MM.1S (cell line): ENCODE data around the gene MASP1.

ENCODE experiments used
- DNase-seq: peaks from one replicate; pipeline ENCODE4 v3.0.0-alpha.2; 2015
- H2AFZ ChIP-seq: fragments of 300-600 bp; sonication (generic); 2 replicates; pipeline ENCODE4 v1.6.0; 2016; ENCODE audit warnings: antibody characterized with exemption, low read length
- H3F3A ChIP-seq: fragments of 300-600 bp; sonication (generic); 2 replicates; pipeline ENCODE4 v1.6.1; 2016; ENCODE audit warnings: mild to moderate bottlenecking, antibody characterized with exemption, low read length, moderate library complexity, mixed read lengths; ENCODE audit not compliant: insufficient read depth
- H3K27ac ChIP-seq: fragments of 300-600 bp; sonication (generic); 2 replicates; pipeline ENCODE4 v1.5.1; 2016; ENCODE audit warnings: mild to moderate bottlenecking, low read length
- H3K27me3 ChIP-seq: fragments of 300-600 bp; sonication (generic); replicated peaks from 2 replicates; pipeline ENCODE4 v1.6.0; 2016; ENCODE audit warnings: low read length; ENCODE audit not compliant: insufficient read depth
- H3K36me3 ChIP-seq: fragments of 300-600 bp; sonication (generic); replicated peaks from 2 replicates; pipeline ENCODE4 v1.6.1; 2016; ENCODE audit warnings: mild to moderate bottlenecking, low read length, mixed read lengths; ENCODE audit not compliant: insufficient read depth
- H3K4me1 ChIP-seq: fragments of 300-600 bp; sonication (generic); 2 replicates; pipeline ENCODE4 v1.6.1; 2016; ENCODE audit warnings: low read length, mixed read lengths
- H3K4me2 ChIP-seq: fragments of 300-600 bp; sonication (generic); 2 replicates; pipeline ENCODE4 v1.6.0; 2016; ENCODE audit warnings: low read depth, low read length
- H3K4me3 ChIP-seq: fragments of 300-600 bp; sonication (generic); 2 replicates; pipeline ENCODE4 v1.5.1; 2016; ENCODE audit warnings: low read length, mixed read lengths
- H3K79me2 ChIP-seq: fragments of 300-600 bp; sonication (generic); 2 replicates; pipeline ENCODE4 v1.6.1; 2016; ENCODE audit warnings: mixed run types, low read length, mixed read lengths
- H3K9ac ChIP-seq: fragments of 300-600 bp; sonication (generic); 2 replicates; pipeline ENCODE4 v1.6.1; 2016; ENCODE audit warnings: low read length, mixed read lengths
- H3K9me2 ChIP-seq: fragments of 300-600 bp; sonication (generic); replicated peaks from 2 replicates; pipeline ENCODE4 v1.6.1; 2016; ENCODE audit warnings: mild to moderate bottlenecking, low read length, mixed read lengths; ENCODE audit not compliant: insufficient read depth
- H3K9me3 ChIP-seq: fragments of 300-600 bp; sonication (generic); replicated peaks from 2 replicates; pipeline ENCODE4 v1.6.1; 2016; ENCODE audit warnings: mild to moderate bottlenecking, low read length, mixed read lengths; ENCODE audit not compliant: insufficient read depth
- H4K20me1 ChIP-seq: fragments of 300-600 bp; sonication (generic); 2 replicates; pipeline ENCODE4 v1.6.1; 2016; ENCODE audit warnings: mild to moderate bottlenecking, low read length, moderate library complexity, mixed read lengths; ENCODE audit not compliant: insufficient read depth
- CTCF ChIP-seq: fragments of 300-600 bp; sonication (generic); IDR thresholded peaks from 2 replicates; pipeline ENCODE4 v1.5.1; 2016; ENCODE audit warnings: antibody characterized with exemption, low read length, mixed read lengths
- EZH2 ChIP-seq: fragments of 300-600 bp; sonication (generic); optimal IDR thresholded peaks from 2 replicates; pipeline ENCODE3; 2017; ENCODE audit warnings: low read depth, mild to moderate bottlenecking, antibody characterized with exemption, low read length, mixed read lengths
- EZH2phosphoT487 ChIP-seq: fragments of 300-600 bp; sonication (generic); IDR thresholded peaks from 2 replicates; pipeline ENCODE4 v1.6.1; 2018; ENCODE audit warnings: antibody characterized with exemption, low read length

The MASP1 gene

GRCh38 chr3:187222801-187223200 lies 68.7 kb downstream of the MASP1 start:
- Histone ChIP-seq H3K9me3 (no peaks in the 10 kb centered on the region), H2AFZ (no peak overlapping the region), H4K20me1 (no peaks in the 10 kb centered on the region), H3K36me3 (no peaks in the 10 kb centered on the region), H3K4me3 (no peak overlapping the region), H3K9ac (no peak overlapping the region), H3K27me3 (no peaks in the 10 kb centered on the region), H3K9me2 (no peaks in the 10 kb centered on the region), H3K4me2 (no peak overlapping the region), H3K4me1 (peaks cover 8% of the 10 kb centered on the region; the same call in 1 of the 2 replicates), H3F3A (no peaks in the 10 kb centered on the region), H3K79me2 (no peaks in the 10 kb centered on the region), H3K27ac (no peak overlapping the region)
- DNase-seq: no peak
- TF ChIP-seq CTCF (no peak), EZH2 (no peak), EZH2phosphoT487 (no peak)

- Histone ChIP-seq H3K9me3 (no peaks in the 10 kb centered on the region), H3K27me3 (no peaks in the 10 kb centered on the region), H3K79me2 (no peaks in the 10 kb centered on the region), H3K4me1 (no peaks in the 10 kb centered on the region), H3K4me2 (no peak overlapping the region), H2AFZ (no peak overlapping the region), H3K9ac (no peak overlapping the region), H3K4me3 (no peak overlapping the region), H3K9me2 (no peaks in the 10 kb centered on the region), H3K36me3 (no peaks in the 10 kb centered on the region), H4K20me1 (no peaks in the 10 kb centered on the region), H3F3A (no peaks in the 10 kb centered on the region), H3K27ac (no peak overlapping the region)
- no peak for TF ChIP-seq CTCF
- TF ChIP-seq EZH2phosphoT487: no peak
- TF ChIP-seq EZH2: no peak
- no peak for DNase-seq
Measured at GRCh38 chr3:187215460-187215859, 76.1 kb downstream of the MASP1 start.

GRCh38 chr3:187213616-187214015 lies 77.9 kb downstream of the MASP1 start:
- H3K9me3 ChIP-seq: no peaks in the 10 kb centered on the region
- H3K36me3 ChIP-seq: no peaks in the 10 kb centered on the region
- H2AFZ ChIP-seq: no peak overlapping the region
- H3K4me3 ChIP-seq: no peak overlapping the region
- no peaks in the 10 kb centered on the region for H3K79me2 ChIP-seq
- no peaks in the 10 kb centered on the region for H3F3A ChIP-seq
- TF ChIP-seq EZH2: no peak
- TF ChIP-seq CTCF: no peak
- TF ChIP-seq EZH2phosphoT487: no peak
- H3K9me2 ChIP-seq: no peaks in the 10 kb centered on the region
- no peak overlapping the region for H3K27ac ChIP-seq
- no peaks in the 10 kb centered on the region for H3K4me1 ChIP-seq
- no peaks in the 10 kb centered on the region for H4K20me1 ChIP-seq
- H3K4me2 ChIP-seq: no peak overlapping the region
- no peaks in the 10 kb centered on the region for H3K27me3 ChIP-seq
- H3K9ac ChIP-seq: no peak overlapping the region
- no peak for DNase-seq
